Kidney epithelial cell (primary cell): ENCODE data around the gene HHLA2. TPM values are rescaled to one million over a fixed set of nuclear protein-coding genes. Genes with fewer than 3 reads are reported as not detected.

ENCODE experiments used
- DNase-seq: peaks from one replicate; pipeline ENCODE4 v3.0.0-alpha.2; 2010; ENCODE audit warnings: low read depth
- H3K27me3 ChIP-seq: 2 replicates; pipeline ENCODE4 v1.6.0; 2011; ENCODE audit warnings: low read length; ENCODE audit not compliant: control insufficient read depth, insufficient read depth
- H3K36me3 ChIP-seq: 2 replicates; pipeline ENCODE4 v1.5.1; 2011; ENCODE audit warnings: low read length; ENCODE audit not compliant: control insufficient read depth, insufficient read depth
- H3K4me3 ChIP-seq: 2 replicates; pipeline ENCODE4 v1.5.1; 2011; ENCODE audit warnings: low read depth, mild to moderate bottlenecking, control low read depth, low read length
- CTCF ChIP-seq: IDR thresholded peaks from 2 replicates; pipeline ENCODE4 v1.5.1; 2011; ENCODE audit warnings: mild to moderate bottlenecking, moderate library complexity, low read length, control low read depth, inconsistent platforms; ENCODE audit not compliant: insufficient read depth, poor library complexity, severe bottlenecking
- total RNA-seq: library from RNA; depleted of rRNA; stranded (reverse); fragments of >200 nt; gene quantifications from 2 replicates; pipeline ENCODE4 v1.2.3, GENCODE V29; 2015

Gene HHLA2
- total RNA-seq, 1 donor from 2014 or later: 0.79 TPM

DNA sequence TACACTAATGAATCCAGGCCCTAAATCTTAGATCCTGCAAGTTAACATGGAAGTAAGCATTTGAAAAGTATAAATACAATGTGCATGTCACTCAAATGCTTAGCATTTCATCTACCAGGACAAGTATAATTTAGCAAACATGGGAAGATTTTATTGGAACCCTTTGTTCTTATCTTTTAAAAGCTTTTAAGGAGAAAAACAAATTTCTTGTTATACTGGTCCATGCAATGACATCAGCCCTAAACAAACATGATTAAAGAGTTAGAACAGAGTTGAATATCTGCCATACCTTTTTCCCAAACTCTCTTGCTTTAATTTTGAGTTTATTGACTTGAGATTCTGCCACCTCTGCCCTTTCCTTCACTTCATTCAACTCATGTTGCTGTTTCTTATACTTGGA lies 87.0 kb downstream of the HHLA2 start:
- TF ChIP-seq CTCF: no peak
- H3K36me3 ChIP-seq: no peaks in the 10 kb centered on the region
- H3K27me3 ChIP-seq: no peaks in the 10 kb centered on the region
- no peak overlapping the region for H3K4me3 ChIP-seq
- no peak for DNase-seq

DNA sequence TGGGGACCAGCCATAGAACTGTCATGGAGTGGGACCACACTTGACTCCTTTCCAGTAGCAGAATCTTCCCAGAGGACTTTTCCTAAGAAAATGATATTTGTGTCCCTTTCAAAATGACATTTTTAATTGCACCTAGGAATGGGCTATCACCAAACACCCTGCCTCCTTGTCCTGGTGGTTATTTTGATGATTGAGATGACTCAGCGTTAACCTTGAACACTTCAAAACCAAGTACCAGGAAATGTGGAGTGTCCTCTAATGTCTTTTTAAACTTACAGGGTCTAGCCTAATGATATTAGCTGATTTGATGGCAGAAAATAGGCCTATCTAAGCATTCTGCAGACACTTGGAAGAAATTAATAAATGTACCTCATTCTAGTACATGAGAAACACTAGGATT lies 90.7 kb downstream of the HHLA2 start:
- no peak overlapping the region for H3K4me3 ChIP-seq
- H3K27me3 ChIP-seq: no peaks in the 10 kb centered on the region
- H3K36me3 ChIP-seq: no peaks in the 10 kb centered on the region
- no peak for TF ChIP-seq CTCF
- no peak for DNase-seq

DNA sequence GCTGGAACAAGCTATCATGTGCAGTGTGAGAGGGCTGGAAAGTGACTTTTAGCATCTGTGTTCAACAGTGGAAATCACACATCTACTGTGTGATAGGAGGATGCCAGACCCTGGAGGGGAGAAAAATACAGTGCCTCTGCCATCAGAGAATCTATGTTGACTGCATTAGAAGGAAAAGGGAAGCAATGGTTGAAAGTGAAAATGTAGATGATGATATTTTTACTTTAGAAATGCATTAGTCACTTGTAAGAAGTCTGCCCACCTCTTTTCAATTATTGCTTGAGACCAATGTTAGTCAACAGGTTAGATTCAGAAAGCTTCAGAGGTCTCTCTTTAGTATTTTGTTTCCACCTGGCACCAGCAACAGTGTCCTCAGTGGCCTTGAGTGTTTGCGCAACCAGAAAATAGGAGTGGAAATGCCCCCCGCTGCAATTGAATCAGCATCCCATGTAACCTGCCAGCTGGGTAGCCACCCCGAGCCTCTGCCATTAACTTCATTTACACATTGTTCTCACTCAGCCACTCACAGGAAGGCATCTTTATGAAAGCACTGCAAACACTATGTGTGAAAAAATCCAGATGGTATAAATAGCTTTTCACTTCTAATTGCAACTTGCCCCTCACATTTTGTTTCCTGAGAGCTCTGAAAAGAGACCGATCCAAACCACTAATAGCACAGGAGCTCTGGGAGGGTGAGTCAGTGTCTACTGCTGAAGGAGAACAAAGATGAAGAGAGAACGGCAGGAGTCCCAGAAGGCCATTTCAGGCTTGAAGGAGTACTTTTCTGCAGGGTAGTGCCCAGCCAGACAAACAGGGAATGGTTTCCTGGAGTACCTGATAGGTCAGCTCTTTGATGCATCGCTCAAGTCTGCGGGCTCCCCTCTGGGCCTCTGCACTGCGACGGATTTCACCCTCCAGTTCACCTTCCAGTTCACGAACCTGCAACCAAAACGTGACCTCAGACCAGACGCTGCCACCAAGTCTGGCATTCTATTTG lies 92.1 kb downstream of the HHLA2 start:
- Histone ChIP-seq H3K4me3 (no peak overlapping the region), H3K27me3 (no peaks in the 10 kb centered on the region), H3K36me3 (no peaks in the 10 kb centered on the region)
- no peak for TF ChIP-seq CTCF
- no peak for DNase-seq

GRCh38 chr3:108389372-108389771 lies 93.0 kb downstream of the HHLA2 start:
- no peak overlapping the region for H3K4me3 ChIP-seq
- H3K36me3 ChIP-seq: no peaks in the 10 kb centered on the region

DNA sequence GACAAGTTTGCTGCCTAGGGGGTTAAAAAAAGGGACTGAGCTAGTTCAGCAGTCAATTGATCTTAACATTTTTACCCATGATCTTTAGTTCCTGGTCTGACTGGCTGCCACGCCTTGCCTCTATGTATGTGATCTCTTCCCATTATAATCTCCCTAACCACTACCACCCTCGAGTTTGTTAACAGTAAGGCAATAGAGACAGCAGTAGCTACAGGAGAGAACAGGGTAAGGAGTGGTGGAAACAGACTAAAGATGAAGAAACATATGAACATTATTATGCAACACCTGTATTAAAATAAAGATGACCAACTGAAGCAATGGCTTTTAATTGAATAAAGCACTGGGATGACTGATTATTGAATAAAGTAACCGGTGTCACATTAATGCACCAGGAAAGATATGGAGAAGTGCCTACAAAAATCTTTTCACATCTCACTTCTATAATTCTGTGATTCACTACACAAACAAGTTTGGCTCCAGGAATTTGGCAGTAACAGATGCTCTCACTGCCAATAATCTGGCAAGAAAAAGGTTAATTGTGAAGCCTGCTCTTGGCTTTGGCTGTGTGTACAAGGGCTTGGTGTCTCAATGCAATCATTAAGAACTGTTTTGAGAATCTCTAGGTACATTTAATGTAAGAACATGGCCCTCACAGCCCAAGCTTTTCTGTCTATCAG lies 95.7 kb downstream of the HHLA2 start:
- TF ChIP-seq CTCF: no peak
- no peak overlapping the region for H3K4me3 ChIP-seq
- H3K36me3 ChIP-seq: no peaks in the 10 kb centered on the region
- H3K27me3 ChIP-seq: no peaks in the 10 kb centered on the region
- no peak for DNase-seq

More at GRCh38 chr3:108389372-108389771, 93.0 kb downstream of the HHLA2 start:
- no peaks in the 10 kb centered on the region for H3K27me3 ChIP-seq
- no peak for DNase-seq
- TF ChIP-seq CTCF: no peak
